Measurements from ENCODE around the gene INSYN2B.

DNA sequence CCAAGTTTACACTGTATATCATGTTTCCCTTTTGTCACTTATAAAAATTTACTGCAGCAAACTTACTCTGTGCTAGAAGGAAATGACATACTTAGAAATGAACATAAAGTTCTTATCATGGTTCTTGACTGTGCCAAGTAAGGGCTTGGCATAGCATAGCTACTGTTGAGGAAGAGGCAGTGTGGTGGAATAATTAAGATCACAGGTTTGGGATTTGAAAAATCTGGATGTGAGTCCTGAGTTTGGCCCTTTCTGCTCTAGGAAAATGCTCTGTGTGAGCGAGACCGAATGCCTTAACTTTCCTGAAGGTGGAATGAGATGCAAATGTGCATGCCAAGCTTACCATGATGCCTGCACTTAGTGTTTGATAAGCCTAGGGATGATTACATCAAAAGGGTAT is 99.5 kb downstream of the INSYN2B start:
- TF ChIP-seq, protein P1, sequence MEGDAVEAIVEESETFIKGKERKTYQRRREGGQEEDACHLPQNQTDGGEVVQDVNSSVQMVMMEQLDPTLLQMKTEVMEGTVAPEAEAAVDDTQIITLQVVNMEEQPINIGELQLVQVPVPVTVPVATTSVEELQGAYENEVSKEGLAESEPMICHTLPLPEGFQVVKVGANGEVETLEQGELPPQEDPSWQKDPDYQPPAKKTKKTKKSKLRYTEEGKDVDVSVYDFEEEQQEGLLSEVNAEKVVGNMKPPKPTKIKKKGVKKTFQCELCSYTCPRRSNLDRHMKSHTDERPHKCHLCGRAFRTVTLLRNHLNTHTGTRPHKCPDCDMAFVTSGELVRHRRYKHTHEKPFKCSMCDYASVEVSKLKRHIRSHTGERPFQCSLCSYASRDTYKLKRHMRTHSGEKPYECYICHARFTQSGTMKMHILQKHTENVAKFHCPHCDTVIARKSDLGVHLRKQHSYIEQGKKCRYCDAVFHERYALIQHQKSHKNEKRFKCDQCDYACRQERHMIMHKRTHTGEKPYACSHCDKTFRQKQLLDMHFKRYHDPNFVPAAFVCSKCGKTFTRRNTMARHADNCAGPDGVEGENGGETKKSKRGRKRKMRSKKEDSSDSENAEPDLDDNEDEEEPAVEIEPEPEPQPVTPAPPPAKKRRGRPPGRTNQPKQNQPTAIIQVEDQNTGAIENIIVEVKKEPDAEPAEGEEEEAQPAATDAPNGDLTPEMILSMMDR (IDR thresholded peaks at IDR 0.05; ENCODE audit: low read depth, low read length): no peak
- no peak for TF ChIP-seq EZH2phosphoT487 (IDR thresholded peaks at IDR 0.05; ENCODE audit: low read depth)
